ENCODE measurements around the gene ARID3B.

ARID3B gene

GRCh38 chr15:74609938-74610301 lies 68.9 kb downstream of the ARID3B start:
- DNase-seq: no peak

- DNase-seq: peak; percentile 78
Measured at GRCh38 chr15:74610302-74610951, 69.4 kb downstream of the ARID3B start.

- DNase-seq: no peak
Measured at GRCh38 chr15:74611341-74611740, 70.3 kb downstream of the ARID3B start.

GRCh38 chr15:74611834-74612233 lies 70.8 kb downstream of the ARID3B start:
- DNase-seq: no peak

GRCh38 chr15:74612677-74613076 lies 71.7 kb downstream of the ARID3B start:
- DNase-seq: no peak

GRCh38 chr15:74613089-74613952 lies 72.3 kb downstream of the ARID3B start:
- no peak for DNase-seq

GRCh38 chr15:74613953-74614743 lies 73.1 kb downstream of the ARID3B start:
- no peak for DNase-seq

- DNase-seq: peak; percentile 92
Measured at GRCh38 chr15:74614744-74615507, 73.9 kb downstream of the ARID3B start.

GRCh38 chr15:74615508-74616365 lies 74.7 kb downstream of the ARID3B start, which contains the start of gene CLK3:
TSS of gene CLK3 (plus strand) at chr15:74615836. CDS start at chr15:74619197, 3,361 bp downstream.
- peak; percentile 97 for DNase-seq

GRCh38 chr15:74616366-74616939 lies 75.4 kb downstream of the ARID3B start:
- DNase-seq: peak; percentile 72

GRCh38 chr15:74616996-74617395 lies 76.0 kb downstream of the ARID3B start:
- no peak for DNase-seq

- DNase-seq: peak; percentile 17
Measured at GRCh38 chr15:74618841-74619596, 78.0 kb downstream of the ARID3B start.

- peak; percentile 20 for DNase-seq
Measured at GRCh38 chr15:74619916-74620635, 79.1 kb downstream of the ARID3B start.

GRCh38 chr15:74620636-74621545 lies 79.9 kb downstream of the ARID3B start:
- DNase-seq: peak; percentile 56

GRCh38 chr15:74621546-74621920 lies 80.5 kb downstream of the ARID3B start:
- peak; percentile 27 for DNase-seq

- peak; percentile 34 for DNase-seq
Measured at GRCh38 chr15:74621936-74622335, 80.9 kb downstream of the ARID3B start.

- DNase-seq: peak; percentile 15
Measured at GRCh38 chr15:74622758-74623157, 81.7 kb downstream of the ARID3B start.

GRCh38 chr15:74624020-74624602 lies 83.1 kb downstream of the ARID3B start:
- DNase-seq: no peak
